ENCODE results near the gene SUSD1.
A peak's percentile ranks its signal among the peaks of the same experiment; 100 is the strongest.

The SUSD1 gene

DNA sequence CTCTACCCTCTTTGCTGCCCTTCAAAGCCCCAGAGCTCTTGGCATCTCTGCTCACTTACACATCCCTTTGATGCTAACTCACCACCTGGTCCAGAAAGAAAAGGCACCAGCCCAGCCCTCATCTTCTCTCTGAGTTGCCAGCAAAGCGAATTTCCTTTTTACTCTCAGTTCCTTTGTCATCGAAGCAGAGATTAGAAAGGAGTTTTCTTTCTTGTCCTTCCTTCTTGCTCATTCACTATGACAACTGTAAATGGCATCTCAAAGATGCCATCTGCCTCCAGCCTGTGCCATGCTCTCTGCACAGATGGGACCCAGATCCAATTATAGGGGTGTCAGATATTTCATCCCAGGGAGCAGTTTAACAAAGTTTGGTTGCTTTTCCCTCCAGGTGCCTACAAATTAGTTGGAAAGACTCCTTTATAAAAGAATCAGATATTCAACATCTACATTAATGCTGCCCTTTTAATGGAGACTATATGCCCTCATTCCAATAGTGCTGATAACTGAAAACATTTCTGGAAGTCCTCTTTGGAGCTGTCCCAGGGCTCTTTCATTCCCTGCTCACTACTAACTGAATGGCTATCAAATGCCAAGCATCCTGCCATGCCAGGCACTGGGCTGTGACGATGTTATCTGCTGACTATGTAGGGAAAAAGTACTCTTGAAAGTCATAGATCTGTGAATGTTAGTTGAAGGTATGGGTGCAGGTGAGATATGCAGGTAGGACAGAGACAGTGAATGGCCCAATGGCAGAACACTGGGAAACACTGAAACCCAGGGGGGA lies 58.9 kb downstream of the SUSD1 start:
- TF ChIP-seq, protein P1, sequence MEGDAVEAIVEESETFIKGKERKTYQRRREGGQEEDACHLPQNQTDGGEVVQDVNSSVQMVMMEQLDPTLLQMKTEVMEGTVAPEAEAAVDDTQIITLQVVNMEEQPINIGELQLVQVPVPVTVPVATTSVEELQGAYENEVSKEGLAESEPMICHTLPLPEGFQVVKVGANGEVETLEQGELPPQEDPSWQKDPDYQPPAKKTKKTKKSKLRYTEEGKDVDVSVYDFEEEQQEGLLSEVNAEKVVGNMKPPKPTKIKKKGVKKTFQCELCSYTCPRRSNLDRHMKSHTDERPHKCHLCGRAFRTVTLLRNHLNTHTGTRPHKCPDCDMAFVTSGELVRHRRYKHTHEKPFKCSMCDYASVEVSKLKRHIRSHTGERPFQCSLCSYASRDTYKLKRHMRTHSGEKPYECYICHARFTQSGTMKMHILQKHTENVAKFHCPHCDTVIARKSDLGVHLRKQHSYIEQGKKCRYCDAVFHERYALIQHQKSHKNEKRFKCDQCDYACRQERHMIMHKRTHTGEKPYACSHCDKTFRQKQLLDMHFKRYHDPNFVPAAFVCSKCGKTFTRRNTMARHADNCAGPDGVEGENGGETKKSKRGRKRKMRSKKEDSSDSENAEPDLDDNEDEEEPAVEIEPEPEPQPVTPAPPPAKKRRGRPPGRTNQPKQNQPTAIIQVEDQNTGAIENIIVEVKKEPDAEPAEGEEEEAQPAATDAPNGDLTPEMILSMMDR (IDR thresholded peaks at IDR 0.05; ENCODE audit: insufficient read depth, low read depth, low read length, missing control alignments): no peak
- no peak for DNase-seq (ENCODE audit: low read depth)
- no peak overlapping the region for H3K4me3 ChIP-seq (ENCODE audit: low read length)

DNA sequence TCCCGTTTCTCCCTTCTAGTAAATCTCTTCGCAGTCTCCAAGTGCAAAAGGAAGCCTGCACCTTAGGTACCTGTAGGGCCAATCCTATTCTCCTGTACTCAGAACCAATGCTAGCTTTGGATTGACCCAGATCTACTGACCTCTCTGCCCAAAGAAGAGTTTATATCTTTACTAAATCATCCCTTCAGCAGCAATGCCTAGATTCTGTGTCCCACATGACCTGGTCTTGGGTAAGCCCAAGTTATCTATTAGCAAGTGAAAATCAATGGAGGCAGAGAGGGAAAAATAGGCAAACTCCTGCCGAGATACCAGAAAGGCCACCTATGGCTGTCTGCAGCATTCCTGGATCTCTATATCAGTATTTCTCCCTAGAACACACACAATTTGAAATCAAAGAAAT lies 60.0 kb downstream of the SUSD1 start:
- no peak for DNase-seq (ENCODE audit: low read depth)
- TF ChIP-seq, protein P1 (IDR thresholded peaks at IDR 0.05; ENCODE audit: insufficient read depth, low read depth, low read length, missing control alignments): no peak
- no peak overlapping the region for H3K4me3 ChIP-seq (ENCODE audit: low read length)

DNA sequence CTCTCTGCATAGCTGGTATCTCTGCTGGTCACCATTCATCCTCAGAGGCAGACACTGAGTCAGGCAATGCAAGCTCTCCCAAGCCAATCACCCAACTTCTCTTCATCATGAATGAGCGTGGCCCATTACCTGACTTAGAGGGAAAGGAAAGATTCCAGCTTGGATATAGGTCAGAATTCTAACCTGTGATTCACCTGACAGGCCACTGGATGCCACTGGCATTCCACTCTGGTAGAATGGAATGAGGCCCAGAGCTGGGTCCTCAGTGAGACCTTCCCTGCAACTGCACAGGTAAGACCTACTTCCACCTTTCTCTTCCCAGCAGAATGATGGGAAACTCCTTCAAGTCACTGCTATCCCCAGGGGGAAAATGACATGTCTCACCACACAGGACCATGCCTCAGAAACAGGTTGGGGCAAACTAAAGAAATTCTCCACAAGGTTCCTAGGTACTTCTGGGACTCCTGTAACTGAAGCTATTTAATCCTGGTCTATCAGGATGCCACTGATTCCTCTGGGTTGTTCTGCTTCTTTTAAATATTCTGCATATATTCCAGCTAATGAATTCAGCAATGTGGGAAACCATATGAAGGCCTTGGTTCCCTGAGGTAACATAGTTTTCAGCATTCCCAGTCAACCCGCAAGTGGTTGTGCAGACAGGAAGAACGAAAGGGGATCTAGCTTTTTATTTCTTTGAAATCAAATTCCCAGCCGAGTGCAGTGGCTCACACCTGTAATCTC lies 62.0 kb downstream of the SUSD1 start:
- TF ChIP-seq, protein P1 (IDR thresholded peaks at IDR 0.05; ENCODE audit: insufficient read depth, low read depth, low read length, missing control alignments): peak; percentile 87
- DNase-seq (ENCODE audit: low read depth): peak; percentile 82
- H3K4me3 ChIP-seq (ENCODE audit: low read length): no peak overlapping the region

DNA sequence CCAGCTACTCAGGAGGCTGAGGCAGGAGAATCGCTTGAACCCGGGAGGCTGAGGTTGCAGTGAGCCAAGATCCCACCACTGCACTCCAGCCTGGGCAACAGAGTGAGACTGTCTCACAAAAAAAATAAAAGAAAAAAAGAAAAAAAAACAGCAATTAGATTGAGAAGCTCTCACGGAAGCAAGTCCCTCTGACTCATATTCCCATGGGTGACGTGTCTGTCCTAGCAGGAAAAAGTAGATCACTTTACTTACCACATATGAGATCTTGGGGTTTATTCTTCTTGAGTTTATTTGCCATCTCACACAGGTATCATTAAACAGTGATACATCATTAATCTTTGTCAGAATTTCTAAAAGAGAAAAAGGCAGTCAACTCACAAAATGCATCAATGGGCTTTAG lies 62.6 kb downstream of the SUSD1 start:
- H3K4me3 ChIP-seq (ENCODE audit: low read length): no peak overlapping the region
- TF ChIP-seq, protein P1 (IDR thresholded peaks at IDR 0.05; ENCODE audit: insufficient read depth, low read depth, low read length, missing control alignments): no peak
- DNase-seq (ENCODE audit: low read depth): peak; percentile 94

DNA sequence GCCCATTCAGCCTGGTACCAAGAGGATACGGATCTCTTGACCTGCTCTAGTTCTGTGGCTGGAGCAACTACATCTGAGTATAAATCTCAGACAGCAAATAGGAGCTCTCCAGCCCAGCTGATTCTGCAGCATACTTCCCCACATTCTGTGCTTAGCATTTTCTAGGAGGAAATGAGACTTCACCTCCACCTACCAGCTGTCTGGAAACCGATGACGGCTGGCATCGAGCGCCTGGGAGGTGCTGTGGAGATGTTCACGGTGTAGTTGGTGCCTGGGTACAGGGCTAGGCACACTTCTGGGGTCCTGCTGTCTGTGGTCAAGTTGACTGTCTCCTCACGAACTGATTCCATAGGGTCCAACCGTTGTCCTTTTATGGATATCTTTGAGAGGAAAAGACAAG lies 63.6 kb downstream of the SUSD1 start:
- DNase-seq (ENCODE audit: low read depth): no peak
- TF ChIP-seq, protein P1 (IDR thresholded peaks at IDR 0.05; ENCODE audit: insufficient read depth, low read depth, low read length, missing control alignments): no peak
- no peak overlapping the region for H3K4me3 ChIP-seq (ENCODE audit: low read length)

DNA sequence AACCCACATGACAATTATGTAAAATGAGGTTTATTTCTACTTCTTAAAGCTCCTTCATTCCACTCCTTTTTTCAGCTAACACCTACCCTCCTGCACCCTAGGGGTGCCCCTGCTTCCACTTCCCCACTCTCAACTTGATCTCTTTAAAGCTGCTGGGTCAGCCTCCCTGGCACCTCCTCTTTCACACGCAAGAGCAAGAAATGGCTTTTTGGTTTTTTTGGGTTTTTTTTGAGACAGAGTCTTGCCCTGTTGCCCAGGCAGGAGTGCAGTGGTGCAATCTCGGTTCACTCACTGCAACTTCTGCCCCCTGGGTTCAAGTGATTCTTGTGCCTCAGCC lies 64.4 kb downstream of the SUSD1 start:
- TF ChIP-seq, protein P1 (IDR thresholded peaks at IDR 0.05; ENCODE audit: insufficient read depth, low read depth, low read length, missing control alignments): no peak
- no peak for DNase-seq (ENCODE audit: low read depth)
- no peak overlapping the region for H3K4me3 ChIP-seq (ENCODE audit: low read length)

All from epithelial cell of esophagus (primary cell).